ENCODE results near the gene C12orf56.

C12orf56 gene

GRCh38 chr12:64390275-64390851 is at the start of gene C12orf56:
C12orf56 (minus strand) TSS chr12:64390758; CDS start chr12:64390565, 193 bp downstream.
- TF ChIP-seq CTCF (conservative IDR thresholded peaks at IDR 0.05; ENCODE audit: control insufficient read depth, insufficient read depth, low read depth, low read length): no peak
- peak; percentile 26 for DNase-seq (ENCODE audit: low read depth)
- peak within 1 kb of the TSS; percentile 38 for H3K4me3 ChIP-seq (ENCODE audit: control insufficient read depth, low read depth, low read length)

- no peak overlapping the region for H3K4me3 ChIP-seq (ENCODE audit: control insufficient read depth, low read depth, low read length)
Measured at GRCh38 chr12:64440100-64440499, 49.5 kb upstream of the C12orf56 start.

GRCh38 chr12:64433915-64434314 is 43.4 kb upstream of the C12orf56 start:
- no peak for DNase-seq (ENCODE audit: low read depth)
- no peak for TF ChIP-seq CTCF (conservative IDR thresholded peaks at IDR 0.05; ENCODE audit: control insufficient read depth, insufficient read depth, low read depth, low read length)
- no peak overlapping the region for H3K4me3 ChIP-seq (ENCODE audit: control insufficient read depth, low read depth, low read length)

More at GRCh38 chr12:64440100-64440499, 49.5 kb upstream of the C12orf56 start:
- TF ChIP-seq CTCF (conservative IDR thresholded peaks at IDR 0.05; ENCODE audit: control insufficient read depth, insufficient read depth, low read depth, low read length): no peak
- DNase-seq (ENCODE audit: low read depth): no peak

- DNase-seq (ENCODE audit: low read depth): peak; percentile 14
- H3K4me3 ChIP-seq (ENCODE audit: control insufficient read depth, low read depth, low read length): no peak overlapping the region
- TF ChIP-seq CTCF (conservative IDR thresholded peaks at IDR 0.05; ENCODE audit: control insufficient read depth, insufficient read depth, low read depth, low read length): no peak
Measured at GRCh38 chr12:64431791-64432190, 41.2 kb upstream of the C12orf56 start.

- H3K4me3 ChIP-seq (ENCODE audit: control insufficient read depth, low read depth, low read length): no peak overlapping the region
- TF ChIP-seq CTCF (conservative IDR thresholded peaks at IDR 0.05; ENCODE audit: control insufficient read depth, insufficient read depth, low read depth, low read length): no peak
- DNase-seq (ENCODE audit: low read depth): no peak
Measured at GRCh38 chr12:64430886-64431285, 40.3 kb upstream of the C12orf56 start.

- H3K4me3 ChIP-seq (ENCODE audit: control insufficient read depth, low read depth, low read length): no peak overlapping the region
- DNase-seq (ENCODE audit: low read depth): no peak
- TF ChIP-seq CTCF (conservative IDR thresholded peaks at IDR 0.05; ENCODE audit: control insufficient read depth, insufficient read depth, low read depth, low read length): no peak
Measured at GRCh38 chr12:64428956-64429355, 38.4 kb upstream of the C12orf56 start.

- H3K4me3 ChIP-seq (ENCODE audit: control insufficient read depth, low read depth, low read length): no peak overlapping the region
- no peak for TF ChIP-seq CTCF (conservative IDR thresholded peaks at IDR 0.05; ENCODE audit: control insufficient read depth, insufficient read depth, low read depth, low read length)
- DNase-seq (ENCODE audit: low read depth): no peak
Measured at GRCh38 chr12:64427988-64428387, 37.4 kb upstream of the C12orf56 start.
